RWPE1 (cell line): ENCODE measurements around the gene ARMS2.

Source experiments
- CTCF ChIA-PET: fragments of 350-600 bp; sonication (Branson Sonifier 250); formaldehyde crosslinking; extraction: SDS; loops from one replicate; lab custom pipeline; 2021; lab: Yijun Ruan, JAX
- POLR2A ChIA-PET: fragments of 400-600 bp; formaldehyde crosslinking; extraction: SDS; loops from one replicate; lab custom pipeline; 2020; ENCODE audit warnings: antibody characterized with exemption; ENCODE audit not compliant: low non-redundant PET; lab: Yijun Ruan, JAX
- DNase-seq: peaks from one replicate; pipeline ENCODE4 v3.0.0; 2012; ENCODE audit warnings: low spot score
- H3K27ac ChIP-seq: fragments of 450-650 bp; 2 replicates; pipeline ENCODE4 v1.5.1; 2017
- CTCF ChIP-seq: fragments of 450-650 bp; conservative IDR thresholded peaks from 2 replicates; pipeline ENCODE4 v1.5.1; 2017; ENCODE audit warnings: low read depth, mild to moderate bottlenecking

ARMS2 gene

GRCh38 chr10:122462533-122463465 is 8.3 kb downstream of the ARMS2 start:
- peak; percentile 34 for DNase-seq
- CTCF ChIA-PET, result interaction anchor here (0.5 to 1.6 kb wide), 5 partner anchors 13 to 349 kb away, joined by 3 to 9 read pairs (median 3); no protein-coding TSS in a partner anchor

GRCh38 chr10:122463466-122464249 is 9.2 kb downstream of the ARMS2 start:
- peak overlapping the region; percentile 98 for H3K27ac ChIP-seq
- TF ChIP-seq CTCF, result no peak
- DNase-seq, result no peak
- CTCF ChIA-PET, result interaction anchor here (0.5 to 0.6 kb wide), 4 partner anchors 11 to 350 kb away, joined by 3 read pairs; no protein-coding TSS in a partner anchor
- POLR2A ChIA-PET, result no interaction called here

More at GRCh38 chr10:122462533-122463465, 8.3 kb downstream of the ARMS2 start:
- no peak for TF ChIP-seq CTCF
- POLR2A ChIA-PET, result interaction anchor here (1.1 kb wide), 1 partner anchor 28 kb away, joined by 3 read pairs; no protein-coding TSS in a partner anchor
- H3K27ac ChIP-seq, result peak overlapping the region; percentile 98

- ChIA-PET CTCF (no interaction called here), POLR2A (no interaction called here)
- H3K27ac ChIP-seq, result peak overlapping the region; percentile 98
- DNase-seq, result no peak
- TF ChIP-seq CTCF, result no peak
Observed at GRCh38 chr10:122464250-122464510, 9.7 kb downstream of the ARMS2 start.

GRCh38 chr10:122464586-122464985 is 10.1 kb downstream of the ARMS2 start:
- CTCF ChIA-PET, result interaction anchor here (0.7 to 0.8 kb wide), 2 partner anchors 12 to 101 kb away, joined by 3 to 4 read pairs; no protein-coding TSS in a partner anchor
- DNase-seq, result no peak
- no peak for TF ChIP-seq CTCF
- POLR2A ChIA-PET, result no interaction called here
- peak overlapping the region; percentile 98 for H3K27ac ChIP-seq

- POLR2A ChIA-PET, result interaction anchor here (0.6 kb wide), 1 partner anchor 96 kb away, joined by 9 read pairs; no protein-coding TSS in a partner anchor
- peak overlapping the region; percentile 98 for H3K27ac ChIP-seq
- TF ChIP-seq CTCF, result no peak
- CTCF ChIA-PET, result interaction anchor here (0.8 kb wide), 1 partner anchor 100 kb away, joined by 3 read pairs; no protein-coding TSS in a partner anchor
- no peak for DNase-seq
Observed at GRCh38 chr10:122465401-122466040, 11.1 kb downstream of the ARMS2 start.

- POLR2A ChIA-PET, result interaction anchor here (0.8 kb wide), 1 partner anchor 24 kb away, joined by 5 read pairs; no protein-coding TSS in a partner anchor
- no peak for TF ChIP-seq CTCF
- CTCF ChIA-PET, result interaction anchor here (0.8 kb wide), 2 partner anchors 29 to 98 kb away, joined by 3 to 4 read pairs; no protein-coding TSS in a partner anchor
- peak overlapping the region; percentile 98 for H3K27ac ChIP-seq
- no peak for DNase-seq
Observed at GRCh38 chr10:122466951-122467381, 12.5 kb downstream of the ARMS2 start.
